GM12891 (cell line): ENCODE measurements around the gene EIPR1.
A peak's percentile ranks its signal among the peaks of the same experiment; 100 is the strongest.
"Not testable (repeated sequence)": the region's sequence is repeated elsewhere in the genome, so short reads cannot be mapped to it uniquely, and the experiment has no call there.

Experiments used
- DNase-seq: peaks from one replicate; pipeline ENCODE4 v3.0.0; 2011; ENCODE audit warnings: low spot score; ENCODE audit not compliant: insufficient read length
- FAIRE-seq: peaks from 2 replicates; lab custom pipeline; 2011; peaks lifted over from hg19 to GRCh38; lab: Jason Lieb, UNC
- PAX5 ChIP-seq: IDR thresholded peaks from 2 replicates; pipeline ENCODE4 v1.6.1; 2011; ENCODE audit warnings: low read length, moderate library complexity, mild to moderate bottlenecking; ENCODE audit not compliant: insufficient read depth, severe bottlenecking
- POLR2A ChIP-seq: IDR thresholded peaks from 2 replicates; pipeline ENCODE4 v1.6.1; 2011; ENCODE audit warnings: low read depth, low read length, control low read depth
- POLR2AphosphoS5 ChIP-seq: IDR thresholded peaks from 2 replicates; pipeline ENCODE4 v1.6.1; 2011; ENCODE audit warnings: low read depth, low read length, control low read depth
- POU2F2 ChIP-seq: IDR thresholded peaks from 2 replicates; pipeline ENCODE4 v1.6.1; 2011; ENCODE audit warnings: low read depth, mild to moderate bottlenecking, control low read depth, low read length, moderate library complexity
- SPI1 ChIP-seq: IDR thresholded peaks from 2 replicates; pipeline ENCODE4 v1.6.1; 2011; ENCODE audit warnings: low read depth, low read length, control low read depth
- TAF1 ChIP-seq: IDR thresholded peaks from 2 replicates; pipeline ENCODE4 v1.6.1; 2011; ENCODE audit warnings: low read depth, low read length, control low read depth

EIPR1 gene

GRCh38 chr2:3203497-3204019, 174.1 kb downstream of the EIPR1 start:
- TF ChIP-seq PAX5: no peak
- TF ChIP-seq POU2F2: no peak
- TF ChIP-seq POLR2AphosphoS5: no peak
- no peak for TF ChIP-seq SPI1
- TF ChIP-seq TAF1: no peak
- no peak for TF ChIP-seq POLR2A
- FAIRE-seq (no peak), DNase-seq (no peak)

GRCh38 chr2:3202926-3203325, 174.7 kb downstream of the EIPR1 start:
- no peak for DNase-seq
- no peak for FAIRE-seq

GRCh38 chr2:3201281-3201680, 176.3 kb downstream of the EIPR1 start:
- no peak for DNase-seq
- no peak for FAIRE-seq
- TF ChIP-seq POU2F2: no peak
- TF ChIP-seq PAX5: no peak
- no peak for TF ChIP-seq POLR2AphosphoS5
- no peak for TF ChIP-seq SPI1
- TF ChIP-seq TAF1: no peak
- no peak for TF ChIP-seq POLR2A

More at GRCh38 chr2:3202926-3203325, 174.7 kb downstream of the EIPR1 start:
- TF ChIP-seq POLR2A (no peak), TAF1 (no peak), SPI1 (no peak), POU2F2 (no peak), PAX5 (no peak), POLR2AphosphoS5 (no peak)

- FAIRE-seq: no peak
- DNase-seq: no peak
- no peak for TF ChIP-seq POU2F2
- no peak for TF ChIP-seq SPI1
- TF ChIP-seq POLR2AphosphoS5: no peak
- TF ChIP-seq POLR2A: no peak
- TF ChIP-seq PAX5: no peak
- TF ChIP-seq TAF1: no peak
Observed at GRCh38 chr2:3200420-3200939, 177.1 kb downstream of the EIPR1 start.

- DNase-seq: no peak
- no peak for FAIRE-seq
- TF ChIP-seq PAX5: no peak
- TF ChIP-seq SPI1: no peak
- TF ChIP-seq POLR2AphosphoS5: no peak
- TF ChIP-seq TAF1: no peak
- TF ChIP-seq POU2F2: no peak
- no peak for TF ChIP-seq POLR2A
Observed at GRCh38 chr2:3199627-3200345, 177.8 kb downstream of the EIPR1 start.

DNA sequence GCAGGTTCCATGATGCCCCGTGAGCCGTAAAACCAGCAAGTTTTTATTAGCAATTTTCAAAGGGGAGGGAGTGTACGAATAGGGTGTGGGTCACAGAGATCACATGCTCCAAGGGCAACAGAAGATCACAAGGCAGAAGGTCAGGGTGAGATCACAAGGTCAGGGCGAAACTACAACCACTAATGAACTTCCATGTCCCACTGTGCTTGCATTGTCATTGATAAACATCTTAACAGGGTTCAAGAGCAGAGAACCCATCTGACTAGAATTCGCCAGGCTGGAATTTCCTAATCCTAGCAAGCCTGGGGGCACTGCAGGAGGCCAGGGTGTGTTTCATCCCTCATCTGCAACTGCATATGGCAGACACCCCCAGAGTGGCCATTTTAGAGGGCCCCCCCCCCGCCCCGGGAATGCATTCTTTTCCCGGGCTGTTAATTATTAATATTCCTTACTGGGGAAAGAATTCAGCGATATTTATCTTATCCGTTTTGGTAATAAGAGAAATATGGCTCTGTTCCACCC, 178.9 kb downstream of the EIPR1 start:
- FAIRE-seq, DNase-seq: not testable (repeated sequence)

DNA sequence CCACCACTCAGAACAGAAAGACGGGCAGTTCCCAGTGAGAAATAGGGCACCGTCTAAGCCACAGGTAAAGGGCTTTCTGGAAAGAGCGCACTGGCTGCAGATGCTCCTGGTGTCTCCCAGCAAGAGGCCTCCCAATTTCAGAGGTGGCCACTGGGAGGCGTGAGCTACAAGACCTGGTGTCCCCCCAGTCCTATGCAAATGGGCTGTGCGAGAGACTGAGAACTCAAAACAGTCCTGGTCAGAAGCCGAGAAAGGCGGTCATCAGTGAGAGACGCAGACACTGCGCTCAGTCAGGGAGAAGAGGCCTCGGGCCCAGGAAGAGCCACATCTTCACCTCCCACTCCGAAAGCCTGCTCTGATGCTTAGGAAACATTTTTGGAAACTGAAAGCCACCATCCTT, 179.5 kb downstream of the EIPR1 start:
- DNase-seq: no peak
- peak; percentile 77; the same call in 1 of the 2 replicates for TF ChIP-seq POU2F2
- no peak for TF ChIP-seq PAX5
- FAIRE-seq: no peak

DNA sequence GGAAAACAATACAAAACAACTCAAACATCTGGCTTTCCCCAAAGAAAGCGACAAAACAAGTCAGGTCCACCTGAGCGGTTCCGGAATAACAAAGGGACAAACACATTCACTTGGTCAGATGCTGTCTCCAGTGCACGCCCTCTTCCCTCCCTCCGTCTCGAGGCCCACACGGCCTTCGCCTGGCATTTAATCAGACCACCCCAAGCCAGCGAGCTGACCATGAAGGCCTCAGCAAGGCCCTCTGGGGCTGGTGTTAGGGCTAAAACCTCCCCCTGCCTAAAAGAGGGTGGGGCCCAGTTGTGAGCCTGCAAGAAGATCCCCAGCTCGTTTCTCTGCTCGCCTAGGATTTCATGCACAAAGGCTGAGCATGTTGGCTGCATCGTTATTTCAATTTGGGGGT, 180.3 kb downstream of the EIPR1 start:
- DNase-seq (no peak), FAIRE-seq (no peak)
- TF ChIP-seq SPI1: no peak
- TF ChIP-seq PAX5: no peak
- no peak for TF ChIP-seq POU2F2
- TF ChIP-seq POLR2A: no peak
- no peak for TF ChIP-seq TAF1
- no peak for TF ChIP-seq POLR2AphosphoS5

DNA sequence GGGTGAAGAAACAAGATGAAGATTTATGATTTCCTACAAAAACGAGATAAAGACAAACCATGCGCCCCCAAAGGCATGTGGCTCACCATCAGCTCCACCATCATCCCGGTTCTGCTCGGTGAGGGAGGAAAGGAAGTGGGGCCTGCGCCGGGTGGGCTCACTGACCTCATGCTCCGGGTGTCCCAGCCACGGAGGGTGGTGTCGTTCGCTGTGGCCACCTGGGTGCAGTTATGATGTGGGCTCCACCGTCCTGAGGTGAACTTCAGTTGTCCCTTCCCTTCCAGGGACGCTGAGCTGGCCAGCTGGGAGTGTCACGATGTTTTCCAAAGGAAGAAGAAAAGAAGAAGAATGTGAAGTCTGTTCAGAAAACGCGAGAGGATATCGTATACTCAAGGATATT, 180.9 kb downstream of the EIPR1 start:
- FAIRE-seq: no peak
- TF ChIP-seq TAF1 (no peak), POU2F2 (no peak), SPI1 (no peak), PAX5 (no peak), POLR2AphosphoS5 (no peak), POLR2A (no peak)
- DNase-seq: no peak

DNA sequence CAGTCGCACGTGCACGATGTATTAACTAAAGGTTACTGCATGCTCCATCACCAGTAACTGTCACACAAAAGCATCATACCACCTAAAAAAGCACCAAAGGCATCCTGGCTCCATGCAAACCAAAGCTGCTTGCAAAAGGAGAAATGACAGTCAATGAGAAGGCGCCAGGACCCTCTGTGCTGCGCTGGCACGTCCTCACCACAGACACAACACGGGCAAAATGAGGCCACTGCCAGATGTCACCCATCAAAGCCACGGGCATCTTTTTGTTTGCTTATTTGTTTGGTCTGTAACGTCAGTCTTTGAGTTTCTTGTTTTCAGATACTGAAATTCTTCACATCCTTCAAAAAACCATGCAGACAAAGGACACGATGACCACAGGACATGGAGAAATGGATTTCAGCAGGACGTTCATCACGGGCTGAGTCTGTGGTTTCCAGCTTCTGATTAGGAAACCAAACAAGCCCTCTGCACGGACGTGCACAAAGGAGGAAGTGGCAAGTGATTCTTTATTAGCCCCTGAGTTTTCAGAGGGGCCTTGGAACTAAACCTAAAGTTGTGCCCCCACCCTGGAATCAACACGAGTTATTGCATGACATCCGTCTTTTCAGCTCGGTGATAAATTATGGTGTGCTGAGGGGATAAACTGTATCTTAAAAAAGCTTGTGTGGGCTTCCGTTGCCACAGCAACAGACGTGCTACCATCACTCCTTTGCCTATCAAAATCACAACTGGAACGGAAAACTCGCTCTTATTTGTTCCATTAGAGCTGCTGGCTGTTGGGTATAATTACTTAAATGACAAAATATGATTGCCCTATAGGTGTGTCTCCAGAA, 181.8 kb downstream of the EIPR1 start:
- FAIRE-seq: no peak
- TF ChIP-seq PAX5 (no peak), SPI1 (peak; percentile 26; the same call in 1 of the 2 replicates)
- DNase-seq: no peak

GRCh38 chr2:3194828-3195227, 182.8 kb downstream of the EIPR1 start:
- FAIRE-seq: no peak
- no peak for DNase-seq
- TF ChIP-seq PAX5 (no peak), POU2F2 (peak; percentile 61; the same call in 1 of the 2 replicates)
